CD4-positive, CD25-positive, alpha-beta regulatory T cell (primary cell): ENCODE data around the gene AP4S1. TPM values are rescaled to one million over a fixed set of nuclear protein-coding genes. Genes with fewer than 3 reads are reported as not detected.
"Not testable (repeated sequence)": the region's sequence is repeated elsewhere in the genome, so short reads cannot be mapped to it uniquely, and the experiment has no call there.

Experiments used
- ATAC-seq, 2 donors: fragments of 150-1000 bp; cut with Tn5 transposase; one replicate each; pipeline ENCODE4 v1.10.0; 2021; ENCODE audit warnings: low read depth in 2 of 2, moderate number of reproducible peaks in 2 of 2, moderate library complexity in 1 of 2
- DNase-seq, 3 donors: peaks; one replicate each; pipeline versions ENCODE4 v3.0.0 to v3.0.0-alpha.2; 2012 to 2022; ENCODE audit warnings: mixed read lengths in 1 of 3
- H3K27ac ChIP-seq: one replicate; pipeline ENCODE4 v1.7.0; 2013; ENCODE audit warnings: mild to moderate bottlenecking, low read length; ENCODE audit not compliant: insufficient read depth, poor library complexity, severe bottlenecking
- H3K27me3 ChIP-seq: one replicate; pipeline ENCODE4 v1.7.0; 2013; ENCODE audit warnings: low read length; ENCODE audit not compliant: control insufficient read depth, insufficient read depth
- H3K36me3 ChIP-seq: one replicate; pipeline ENCODE4 v1.7.0; 2013; ENCODE audit warnings: mild to moderate bottlenecking, low read length, moderate library complexity; ENCODE audit not compliant: control insufficient read depth, insufficient read depth
- H3K4me1 ChIP-seq: 2 replicates; pipeline ENCODE4 v1.7.0; 2013; ENCODE audit warnings: mild to moderate bottlenecking, low read length; ENCODE audit not compliant: insufficient read depth, control insufficient read depth, poor library complexity, severe bottlenecking
- H3K4me3 ChIP-seq: one replicate; pipeline ENCODE4 v1.7.0; 2013; ENCODE audit warnings: low read depth, mild to moderate bottlenecking, low read length, moderate library complexity
- H3K9me3 ChIP-seq, 2 experiments: 1 replicate in 1 of 2; 2 replicates in 1 of 2; pipeline ENCODE4 v1.7.0; 2013; ENCODE audit warnings: low read length in 2 of 2, mild to moderate bottlenecking in 1 of 2, moderate library complexity in 1 of 2; ENCODE audit not compliant: control insufficient read depth in 2 of 2
- H3K27ac Mint-ChIP-seq, 3 donors: one replicate each; pipeline ENCODE4 v1.8.0; 2020 to 2022; ENCODE audit warnings: mild to moderate bottlenecking in 3 of 3, mixed read lengths in 3 of 3, moderate library complexity in 2 of 3
- H3K27me3 Mint-ChIP-seq: one replicate; pipeline ENCODE4 v1.8.0; 2022; ENCODE audit warnings: mild to moderate bottlenecking, mixed read lengths
- H3K36me3 Mint-ChIP-seq: one replicate; pipeline ENCODE4 v1.8.0; 2020; ENCODE audit warnings: mixed read lengths
- H3K4me1 Mint-ChIP-seq, 4 donors: one replicate each; pipeline ENCODE4 v1.8.0; 2020 to 2022; ENCODE audit warnings: mixed read lengths in 4 of 4, mild to moderate bottlenecking in 1 of 4
- H3K4me3 Mint-ChIP-seq, 4 donors: one replicate each; pipeline ENCODE4 v1.8.0; 2020 to 2022; ENCODE audit warnings: mild to moderate bottlenecking in 4 of 4, mixed read lengths in 4 of 4, moderate library complexity in 3 of 4
- H3K9me3 Mint-ChIP-seq, 7 donors: one replicate each; pipeline ENCODE4 v1.8.0; 2020 to 2022; ENCODE audit warnings: mixed read lengths in 7 of 7, mild to moderate bottlenecking in 3 of 7, moderate library complexity in 2 of 7
- polyA plus RNA-seq, 4 donors: library from polyadenylated mRNA; unstranded; fragments of 300-500 nt; fragmentation: Illumina TruSeq; gene quantifications; one replicate each; pipeline ENCODE4 v1.2.3, GENCODE V29; 2021
- total RNA-seq: library from RNA; stranded (reverse); gene quantifications from one replicate; pipeline ENCODE4 v1.2.3, GENCODE V29; 2022

AP4S1 gene
- total and polyA plus RNA-seq, 5 donors from 2014 or later, result 7.0 to 16.0 (median 8.1) TPM

DNA sequence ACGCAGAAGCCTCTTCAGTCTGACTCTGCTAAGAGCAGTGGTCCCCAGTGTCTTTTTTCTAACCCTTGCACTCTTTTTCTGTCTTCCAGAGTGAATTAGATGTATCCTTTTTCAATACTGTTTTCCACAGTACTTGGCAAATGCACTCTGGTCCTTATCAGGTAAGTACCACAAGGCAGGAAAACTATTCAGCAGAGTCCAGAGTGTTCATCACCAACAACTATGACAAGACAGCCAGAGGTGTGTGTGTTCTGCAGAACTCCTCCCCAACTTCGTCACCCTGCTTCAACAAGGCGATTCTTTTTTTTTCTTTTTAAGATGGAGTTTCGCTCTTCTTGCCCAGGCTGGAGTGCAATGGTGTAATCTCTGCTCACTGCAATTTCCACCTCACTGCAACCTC lies 55.0 kb downstream of the AP4S1 start:
- Histone ChIP-seq H3K27ac (no peak overlapping the region), H3K9me3 (no peaks in the 10 kb centered on the region), H3K4me3 (no peak overlapping the region), H3K36me3 (peaks cover 7% of the 10 kb centered on the region), H3K4me1 (no peaks in the 10 kb centered on the region), H3K27me3 (no peaks in the 10 kb centered on the region)
- ATAC-seq (no peak), DNase-seq (no peak)
- Mint-ChIP-seq H3K27ac (no peak overlapping the region), H3K4me3 (no peak overlapping the region), H3K36me3 (peaks cover 13% of the 10 kb centered on the region), H3K9me3 (peaks cover 0 to 1% (median 0%) of the 10 kb centered on the region in 7 donors), H3K4me1 (peaks cover 0 to 7% (median 0%) of the 10 kb centered on the region in 4 donors), H3K27me3 (no peaks in the 10 kb centered on the region)

DNA sequence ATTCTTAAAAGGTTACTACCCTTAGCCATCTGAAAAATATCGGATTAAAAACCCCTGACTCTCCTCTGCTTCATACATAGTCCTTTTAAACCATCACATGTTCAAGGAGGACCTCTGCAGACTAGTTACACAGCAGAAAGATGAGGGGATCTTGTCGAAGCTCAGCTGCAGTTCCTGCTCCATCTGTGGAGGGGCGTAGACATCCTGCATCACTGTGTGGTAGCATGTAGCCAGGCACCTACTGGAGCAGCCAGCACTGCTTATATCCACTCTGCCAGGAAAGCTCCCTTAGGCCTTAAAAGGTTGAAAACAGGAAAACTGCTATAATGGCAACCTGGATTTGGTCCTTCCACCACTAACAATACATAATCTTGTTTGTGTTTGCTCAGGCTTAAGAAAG lies 58.3 kb downstream of the AP4S1 start:
- Histone ChIP-seq H3K27ac (no peak overlapping the region), H3K36me3 (peaks cover 7% of the 10 kb centered on the region), H3K27me3 (no peaks in the 10 kb centered on the region), H3K4me3 (no peak overlapping the region), H3K9me3 (no peaks in the 10 kb centered on the region), H3K4me1 (no peaks in the 10 kb centered on the region)
- H3K4me3 Mint-ChIP-seq, result no peak overlapping the region
- H3K36me3 Mint-ChIP-seq, result peaks cover 3% of the 10 kb centered on the region
- H3K4me1 Mint-ChIP-seq, result no peaks in the 10 kb centered on the region
- no peak overlapping the region for H3K27ac Mint-ChIP-seq
- DNase-seq (no peak), ATAC-seq (no peak)
- no peaks in the 10 kb centered on the region for H3K9me3 Mint-ChIP-seq
- H3K27me3 Mint-ChIP-seq, result no peaks in the 10 kb centered on the region

DNA sequence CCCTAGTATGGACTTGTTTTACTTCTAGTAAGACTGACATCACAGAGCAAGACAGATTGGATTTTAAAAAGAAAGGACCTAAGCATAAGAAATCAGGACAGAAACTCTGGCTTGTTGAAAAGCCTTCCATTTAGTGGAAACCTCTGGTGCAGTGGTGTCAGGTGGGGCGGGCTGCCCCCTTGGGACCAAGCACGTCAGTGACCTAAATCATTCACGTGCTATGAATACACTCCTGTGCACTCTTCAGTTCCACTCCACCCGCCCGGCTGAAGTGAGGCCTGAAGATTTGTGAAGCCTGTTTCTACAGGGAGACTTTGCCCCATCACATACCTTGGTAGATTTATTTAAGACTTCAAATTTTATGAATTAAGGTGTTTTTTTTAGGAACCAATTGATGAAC lies 58.9 kb downstream of the AP4S1 start:
- Histone ChIP-seq H3K9me3 (no peaks in the 10 kb centered on the region), H3K27ac (no peak overlapping the region), H3K4me1 (no peaks in the 10 kb centered on the region), H3K4me3 (no peak overlapping the region), H3K36me3 (peaks cover 7% of the 10 kb centered on the region), H3K27me3 (no peaks in the 10 kb centered on the region)
- no peaks in the 10 kb centered on the region for H3K9me3 Mint-ChIP-seq
- DNase-seq (no peak), ATAC-seq (no peak)
- no peak overlapping the region for H3K4me3 Mint-ChIP-seq
- H3K4me1 Mint-ChIP-seq, result no peaks in the 10 kb centered on the region
- H3K27me3 Mint-ChIP-seq, result no peaks in the 10 kb centered on the region
- H3K27ac Mint-ChIP-seq, result no peak overlapping the region
- peaks cover 3% of the 10 kb centered on the region for H3K36me3 Mint-ChIP-seq

DNA sequence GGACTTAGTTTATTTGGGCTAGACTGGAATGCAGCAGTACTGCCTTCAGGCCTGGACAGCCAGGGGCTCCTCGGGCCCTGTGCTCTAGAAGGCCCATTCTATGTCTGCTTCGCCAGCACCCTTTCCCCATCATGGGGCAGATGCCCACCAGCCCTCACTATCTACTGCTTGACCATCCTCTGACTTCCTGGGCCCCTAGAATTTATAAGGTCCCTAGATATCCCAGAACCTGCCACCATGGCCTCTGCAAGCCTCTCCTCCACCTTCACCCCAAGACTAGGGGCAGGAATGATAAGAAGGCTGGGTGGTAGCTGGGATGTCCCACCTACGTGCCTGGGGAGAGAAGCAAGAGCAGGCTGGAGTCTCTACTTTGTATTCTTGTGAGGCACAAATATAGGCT lies 59.6 kb downstream of the AP4S1 start:
- DNase-seq, result no peak
- Histone ChIP-seq H3K4me1 (no peaks in the 10 kb centered on the region), H3K27me3 (no peaks in the 10 kb centered on the region), H3K9me3 (no peaks in the 10 kb centered on the region), H3K27ac (no peak overlapping the region), H3K36me3 (peaks cover 7% of the 10 kb centered on the region), H3K4me3 (no peak overlapping the region)
- H3K27me3 Mint-ChIP-seq, result no peaks in the 10 kb centered on the region
- H3K4me3 Mint-ChIP-seq, result no peak overlapping the region
- no peaks in the 10 kb centered on the region for H3K4me1 Mint-ChIP-seq
- no peak overlapping the region for H3K27ac Mint-ChIP-seq
- H3K9me3 Mint-ChIP-seq, result no peaks in the 10 kb centered on the region
- no peak for ATAC-seq
- H3K36me3 Mint-ChIP-seq, result peaks cover 3% of the 10 kb centered on the region

DNA sequence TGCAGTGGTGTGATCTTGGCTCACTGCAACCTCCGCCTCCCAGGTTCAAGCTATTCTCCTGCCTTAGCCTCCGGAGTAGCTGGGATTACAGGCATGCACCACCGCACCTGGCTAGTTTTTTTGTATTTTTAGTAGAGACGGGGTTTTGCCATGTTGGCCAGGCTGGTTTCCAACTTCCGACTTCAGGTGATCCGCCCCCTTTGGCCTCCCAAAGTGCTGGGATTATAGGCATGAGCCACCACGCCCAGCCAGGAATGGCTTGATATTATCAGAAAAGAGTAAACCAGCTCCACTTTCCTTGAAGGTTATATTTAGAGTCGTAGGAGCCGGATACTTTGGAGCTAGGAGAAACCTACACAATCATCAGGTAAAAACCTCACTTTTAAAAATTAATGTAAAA lies 61.0 kb downstream of the AP4S1 start:
- not testable (repeated sequence) for H3K9me3 Mint-ChIP-seq, H3K36me3 Mint-ChIP-seq, H3K27ac ChIP-seq, H3K9me3 ChIP-seq, H3K4me1 Mint-ChIP-seq, H3K36me3 ChIP-seq, H3K27me3 Mint-ChIP-seq, ATAC-seq, H3K27me3 ChIP-seq, H3K4me3 Mint-ChIP-seq, H3K4me3 ChIP-seq, H3K4me1 ChIP-seq, DNase-seq
- peak overlapping the region in 1 of 3 donors; percentile 29 for H3K27ac Mint-ChIP-seq

DNA sequence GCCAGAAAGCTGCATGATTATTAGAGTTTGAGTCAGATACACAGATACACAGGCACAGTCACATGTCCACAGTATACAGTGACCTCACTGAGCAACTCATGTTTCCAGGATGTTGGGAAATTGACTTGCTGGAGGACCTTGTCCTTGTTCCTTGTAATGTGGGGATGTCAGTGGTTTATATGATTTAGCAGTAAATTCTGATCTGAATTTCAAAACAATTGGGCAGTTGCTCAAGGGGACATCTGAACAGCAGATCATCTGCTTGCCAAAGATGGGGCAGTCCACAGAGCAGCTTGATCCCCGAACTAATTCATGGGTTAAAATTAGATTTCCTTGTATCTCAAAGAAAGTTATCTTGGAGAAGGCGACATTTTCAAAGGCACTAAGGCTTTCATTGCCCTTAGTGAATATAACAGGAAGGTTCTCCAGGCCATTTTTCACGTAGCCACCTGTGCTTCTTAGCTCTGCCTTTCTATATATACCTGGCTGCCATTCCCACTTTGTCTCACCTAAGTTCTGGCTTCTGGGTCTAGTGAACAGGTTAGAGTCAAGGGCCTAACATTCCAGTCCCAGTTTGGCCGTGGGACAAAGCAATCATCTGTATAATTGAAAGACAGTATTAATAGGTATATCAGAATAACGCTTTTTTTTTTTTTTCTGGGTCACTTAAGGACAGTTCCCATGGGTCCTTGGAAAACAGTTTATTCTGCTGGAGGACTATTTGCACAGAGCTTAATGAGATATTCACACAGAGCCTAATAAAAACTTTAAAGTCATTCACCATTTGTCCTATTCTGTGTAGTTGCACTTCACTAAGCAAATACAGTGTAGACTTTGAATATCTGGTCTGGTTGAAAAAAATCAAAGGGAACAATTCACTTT lies 65.7 kb downstream of the AP4S1 start:
- H3K36me3 ChIP-seq, result no peaks in the 10 kb centered on the region
- no peaks in the 10 kb centered on the region for H3K9me3 Mint-ChIP-seq
- H3K27ac Mint-ChIP-seq, result peak overlapping the region in 2 of 3 donors; percentile 2 to 62
- H3K27me3 Mint-ChIP-seq, result no peaks in the 10 kb centered on the region
- H3K4me3 ChIP-seq, result no peak overlapping the region
- H3K4me1 Mint-ChIP-seq, result peaks cover 0 to 6% (median 0%) of the 10 kb centered on the region in 4 donors
- no peak overlapping the region for H3K27ac ChIP-seq
- no peaks in the 10 kb centered on the region for H3K36me3 Mint-ChIP-seq
- ATAC-seq, result no peak
- no peaks in the 10 kb centered on the region for H3K9me3 ChIP-seq
- no peak overlapping the region for H3K4me3 Mint-ChIP-seq
- no peaks in the 10 kb centered on the region for H3K4me1 ChIP-seq
- no peaks in the 10 kb centered on the region for H3K27me3 ChIP-seq
- DNase-seq, result no peak

DNA sequence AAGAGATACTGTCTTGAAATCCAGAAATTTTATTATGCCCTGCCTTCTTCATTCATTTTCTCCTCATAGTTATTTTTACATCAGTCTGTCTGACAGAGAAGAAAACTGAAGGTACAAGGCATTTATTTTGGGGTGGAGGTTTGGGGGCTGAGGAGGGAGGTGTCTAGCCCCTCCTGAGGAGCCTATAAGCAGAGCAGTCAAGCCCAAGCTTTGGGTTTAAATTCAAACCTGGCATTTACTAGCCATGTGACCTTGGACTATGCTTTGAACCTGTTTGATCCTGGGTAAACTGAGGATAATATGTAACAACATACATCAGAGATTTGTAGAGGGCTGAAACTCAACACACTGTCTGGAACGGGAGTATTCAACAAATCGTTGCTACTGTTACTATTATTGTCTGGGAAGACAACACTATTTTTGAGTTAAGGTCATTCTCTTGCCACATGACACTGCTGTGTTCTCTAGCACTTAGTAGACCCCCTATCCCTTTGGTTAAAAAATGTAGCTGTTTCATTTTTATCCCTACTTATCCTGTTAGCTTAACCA lies 66.8 kb downstream of the AP4S1 start:
- H3K4me1 Mint-ChIP-seq, result peaks cover 0 to 6% (median 0%) of the 10 kb centered on the region in 4 donors
- peak overlapping the region in 2 of 3 donors; percentile 60 to 62 for H3K27ac Mint-ChIP-seq
- no peak overlapping the region for H3K27ac ChIP-seq
- peaks cover 4% of the 10 kb centered on the region for H3K36me3 Mint-ChIP-seq
- no peaks in the 10 kb centered on the region for H3K27me3 Mint-ChIP-seq
- no peaks in the 10 kb centered on the region for H3K9me3 ChIP-seq
- no peaks in the 10 kb centered on the region for H3K9me3 Mint-ChIP-seq
- no peaks in the 10 kb centered on the region for H3K4me1 ChIP-seq
- DNase-seq (no peak), ATAC-seq (no peak)
- H3K4me3 Mint-ChIP-seq, result no peak overlapping the region
- no peaks in the 10 kb centered on the region for H3K27me3 ChIP-seq
- H3K36me3 ChIP-seq, result no peaks in the 10 kb centered on the region
- no peak overlapping the region for H3K4me3 ChIP-seq
